Measurements from ENCODE around the gene ALDH3B1. TPM values are rescaled to one million over a fixed set of nuclear protein-coding genes. Genes with fewer than 3 reads are reported as not detected.

Gene ALDH3B1
- total RNA-seq, 1 donor from 2014 or later: 25.4 TPM

DNA sequence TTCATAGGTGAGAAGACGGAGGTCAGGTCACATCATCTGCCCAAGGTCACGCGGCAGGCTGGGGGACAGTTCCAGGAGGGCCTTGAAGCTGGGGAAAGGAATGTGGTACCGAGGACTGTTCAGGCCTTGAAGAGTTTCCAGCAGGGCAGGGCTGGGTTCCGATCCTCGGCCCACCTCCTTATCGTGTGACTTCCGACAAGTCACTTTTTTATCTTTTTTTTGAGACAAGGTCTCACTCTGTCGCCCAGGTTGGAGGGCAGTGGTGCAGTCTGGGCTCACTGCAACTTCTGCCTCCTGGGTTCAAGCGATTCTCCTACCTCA lies 21.0 kb downstream of the ALDH3B1 start:
- no peak for DNase-seq (ENCODE audit: low spot score)

DNA sequence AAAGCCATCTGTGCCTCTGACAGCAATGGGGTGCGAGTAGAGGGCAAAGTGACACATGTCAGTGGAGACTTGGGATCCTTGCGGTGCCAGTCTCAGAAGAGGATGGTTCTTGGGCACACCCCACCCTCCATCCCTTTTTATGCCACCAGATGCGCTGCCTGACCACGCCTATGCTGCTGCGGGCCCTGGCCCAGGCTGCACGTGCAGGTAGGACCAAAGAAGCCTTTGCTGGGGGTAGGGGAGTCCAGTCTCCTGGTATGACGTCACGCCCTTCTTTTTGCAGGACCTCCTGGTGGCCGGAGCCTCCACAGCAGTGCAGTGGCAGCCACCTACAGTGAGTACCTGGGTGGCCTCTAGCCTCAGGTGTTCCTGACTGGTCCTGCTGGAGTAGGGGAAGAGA lies 21.9 kb downstream of the ALDH3B1 start:
- DNase-seq (ENCODE audit: low spot score): no peak

DNA sequence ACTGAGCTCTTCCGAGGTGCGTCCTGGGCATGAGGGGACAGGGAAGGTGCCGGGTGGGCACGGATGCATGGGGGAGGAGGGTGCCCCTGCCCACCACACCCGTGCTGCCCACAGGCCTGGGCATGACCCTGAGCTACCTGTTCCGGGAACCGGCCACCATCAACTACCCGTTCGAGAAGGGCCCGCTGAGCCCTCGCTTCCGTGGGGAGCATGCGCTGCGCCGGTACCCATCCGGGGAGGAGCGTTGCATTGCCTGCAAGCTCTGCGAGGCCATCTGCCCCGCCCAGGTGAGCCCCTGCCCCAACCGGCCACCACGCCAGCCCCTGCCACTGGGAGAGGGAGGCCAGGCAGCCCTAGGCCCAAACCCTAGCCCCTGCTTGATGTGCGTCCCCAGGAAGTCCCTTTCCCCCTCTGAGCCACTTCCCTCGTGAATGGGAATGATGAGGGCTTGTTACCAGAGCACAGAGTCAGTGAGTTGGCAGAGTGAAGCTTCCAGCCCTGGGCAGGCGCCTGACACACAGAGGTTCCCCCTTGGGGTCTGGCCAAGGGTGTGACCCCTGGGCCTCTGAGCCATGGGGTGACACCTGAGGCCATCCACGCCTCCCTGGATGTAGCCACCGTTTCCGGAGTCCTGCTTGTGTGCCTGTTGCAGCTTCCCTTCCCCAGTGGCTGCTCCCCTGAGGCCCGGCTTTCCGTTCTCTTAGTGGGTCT lies 23.0 kb downstream of the ALDH3B1 start:
- no peak for DNase-seq (ENCODE audit: low spot score)

DNA sequence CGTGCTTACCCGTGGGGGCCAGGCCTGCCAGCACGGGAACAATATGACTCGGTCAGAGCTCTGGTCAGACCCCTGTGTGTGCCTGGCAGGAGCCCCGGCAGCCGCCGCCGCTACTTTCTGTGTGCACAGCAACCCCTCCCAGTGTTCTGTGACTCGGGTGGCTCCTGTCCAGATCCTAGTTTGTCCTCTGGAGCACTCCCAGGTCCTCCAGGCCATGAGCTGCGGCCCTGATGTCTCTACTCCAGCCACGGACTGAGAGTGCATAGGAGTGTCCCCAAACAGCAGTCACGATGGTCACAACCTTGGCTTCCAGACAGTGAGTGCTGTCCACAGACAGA lies 23.6 kb downstream of the ALDH3B1 start:
- no peak for DNase-seq (ENCODE audit: low spot score)

DNA sequence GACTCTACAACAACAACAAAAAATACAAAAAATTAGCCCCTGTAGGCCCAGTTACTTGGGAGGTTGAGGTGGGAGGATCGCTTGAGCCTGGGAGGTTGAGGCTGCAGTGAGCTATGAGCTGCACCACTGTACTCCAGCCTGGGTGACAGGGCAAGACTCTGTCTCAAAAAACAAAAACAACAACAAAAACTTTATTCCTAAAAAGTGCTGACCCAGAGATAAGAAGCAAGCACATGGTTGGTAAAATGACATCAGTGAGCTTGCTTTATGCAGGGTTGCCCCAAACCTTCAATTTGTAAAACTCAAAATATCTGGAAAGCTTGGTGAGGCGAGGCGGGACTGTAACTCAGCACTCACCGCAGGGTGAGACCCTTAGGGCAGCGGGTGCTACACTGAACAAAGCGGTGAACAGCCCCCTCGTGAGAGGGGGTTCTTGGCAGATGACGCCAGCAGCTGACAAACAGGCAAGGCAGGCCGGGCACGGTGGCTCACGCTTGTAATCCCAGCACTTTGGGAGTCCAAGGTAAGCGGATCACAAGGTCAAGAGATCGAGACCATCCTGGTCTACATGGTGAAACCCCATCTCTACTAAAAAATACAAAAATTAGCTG lies 25.2 kb downstream of the ALDH3B1 start:
- DNase-seq (ENCODE audit: low spot score): no peak

DNA sequence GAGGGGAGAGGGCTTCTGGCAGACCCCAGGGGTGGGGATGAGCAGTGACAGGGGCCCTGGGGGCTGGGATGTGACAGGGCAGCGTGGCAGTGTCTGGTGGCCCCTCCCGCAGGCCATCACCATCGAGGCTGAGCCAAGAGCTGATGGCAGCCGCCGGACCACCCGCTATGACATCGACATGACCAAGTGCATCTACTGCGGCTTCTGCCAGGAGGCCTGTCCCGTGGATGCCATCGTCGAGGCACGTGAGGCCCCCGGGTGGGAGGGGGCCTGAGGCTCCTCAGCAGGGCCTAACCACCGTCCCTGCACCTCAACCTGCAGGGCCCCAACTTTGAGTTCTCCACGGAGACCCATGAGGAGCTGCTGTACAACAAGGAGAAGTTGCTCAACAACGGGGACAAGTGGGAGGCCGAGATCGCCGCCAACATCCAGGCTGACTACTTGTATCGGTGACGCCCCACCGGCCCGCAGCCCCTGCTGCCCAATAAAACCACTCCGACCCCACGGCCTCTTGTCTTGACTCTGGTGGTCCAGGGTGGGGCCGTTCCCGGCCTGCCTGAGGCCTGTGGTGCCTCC lies 26.1 kb downstream of the ALDH3B1 start:
- DNase-seq (ENCODE audit: low spot score): no peak

DNA sequence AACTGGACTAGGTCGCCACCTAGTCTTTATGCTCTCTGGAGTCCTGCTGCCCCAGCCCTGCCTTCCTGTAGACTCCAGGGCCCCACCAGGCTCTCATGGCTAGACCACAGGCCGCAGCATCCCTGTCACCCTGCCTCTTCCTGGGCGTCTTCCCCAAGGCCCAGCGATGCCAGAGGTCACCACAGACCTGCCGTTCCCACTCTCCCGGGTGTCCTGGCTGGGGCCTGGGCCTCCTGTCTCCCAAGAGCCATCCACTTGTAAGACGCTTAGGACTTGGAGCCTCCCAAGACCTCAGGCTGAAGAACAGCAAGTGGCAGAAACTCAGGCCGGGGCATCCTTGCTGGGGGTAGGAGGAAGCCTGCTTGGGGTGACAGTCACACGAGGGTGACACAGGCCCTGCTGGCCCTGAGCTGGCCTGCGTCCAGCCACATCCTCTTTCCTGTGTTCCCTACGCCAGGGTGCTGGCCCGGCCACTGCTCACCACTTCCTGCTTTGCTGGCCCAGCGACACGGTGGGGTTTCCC lies 26.7 kb downstream of the ALDH3B1 start:
- DNase-seq (ENCODE audit: low spot score): no peak

DNA sequence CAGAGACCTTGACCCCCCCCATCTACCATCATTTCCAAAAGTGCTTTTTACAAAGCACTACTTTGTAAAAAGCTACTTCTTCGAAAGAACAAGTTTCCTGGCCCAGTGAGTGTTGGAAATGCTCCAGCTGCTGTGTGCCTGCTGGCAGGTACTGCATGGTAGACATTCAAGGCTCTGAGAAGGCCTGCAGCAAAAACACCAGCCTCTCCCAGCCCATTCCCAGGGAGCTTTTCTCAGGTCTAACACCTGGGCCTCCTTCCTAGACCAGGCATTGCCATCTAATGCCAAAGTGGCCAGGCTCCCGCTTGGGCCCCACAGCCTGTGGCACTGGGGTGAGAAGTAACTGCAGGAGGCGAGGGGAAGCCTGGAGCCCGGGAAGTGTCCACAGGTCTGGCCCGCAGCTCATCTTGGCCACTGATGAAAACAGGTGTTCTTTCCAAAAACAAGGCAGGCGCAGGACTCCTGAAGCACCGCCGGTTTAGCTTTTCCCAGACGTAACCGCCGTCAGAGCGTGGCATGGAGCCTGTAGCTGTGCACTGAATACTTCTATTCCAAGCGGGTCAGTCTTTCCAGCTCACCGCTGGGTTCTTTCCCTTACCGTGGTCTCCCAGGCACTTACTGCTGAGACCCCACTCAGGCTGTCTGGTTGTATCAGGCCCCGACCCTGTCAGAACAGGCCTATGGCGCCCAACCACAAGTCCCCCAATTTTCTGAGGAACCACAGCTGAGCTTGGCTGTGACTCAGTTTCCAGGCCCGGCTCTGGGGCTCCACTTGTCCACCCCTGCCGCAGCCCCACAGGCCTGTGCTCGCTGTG lies 27.5 kb downstream of the ALDH3B1 start:
- no peak for DNase-seq (ENCODE audit: low spot score)

DNA sequence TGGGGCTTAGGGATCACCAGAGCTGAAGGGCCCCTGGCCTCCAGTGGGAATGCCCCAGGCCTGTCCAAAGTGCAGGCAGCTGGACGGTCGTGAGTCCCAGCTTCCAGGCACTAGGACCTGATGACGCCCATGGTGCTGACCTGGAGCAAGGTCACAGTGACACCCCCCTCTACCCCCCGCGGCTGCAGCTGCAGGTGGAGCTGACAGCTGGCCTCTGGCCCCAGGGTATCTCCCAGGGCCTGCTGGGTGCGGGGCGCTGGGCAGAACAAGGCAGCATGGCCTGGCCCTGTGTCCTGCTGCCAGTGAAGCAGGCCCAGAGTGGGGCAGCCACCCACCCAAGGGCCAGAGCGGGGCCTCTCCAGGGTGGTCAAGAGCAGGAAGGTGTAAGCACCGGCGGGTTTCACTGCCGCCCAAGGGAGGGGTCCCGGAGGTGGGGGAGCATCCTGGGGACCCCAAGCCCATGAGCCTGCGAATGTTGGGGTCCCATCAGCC lies 28.1 kb downstream of the ALDH3B1 start:
- DNase-seq (ENCODE audit: low spot score): no peak

DNA sequence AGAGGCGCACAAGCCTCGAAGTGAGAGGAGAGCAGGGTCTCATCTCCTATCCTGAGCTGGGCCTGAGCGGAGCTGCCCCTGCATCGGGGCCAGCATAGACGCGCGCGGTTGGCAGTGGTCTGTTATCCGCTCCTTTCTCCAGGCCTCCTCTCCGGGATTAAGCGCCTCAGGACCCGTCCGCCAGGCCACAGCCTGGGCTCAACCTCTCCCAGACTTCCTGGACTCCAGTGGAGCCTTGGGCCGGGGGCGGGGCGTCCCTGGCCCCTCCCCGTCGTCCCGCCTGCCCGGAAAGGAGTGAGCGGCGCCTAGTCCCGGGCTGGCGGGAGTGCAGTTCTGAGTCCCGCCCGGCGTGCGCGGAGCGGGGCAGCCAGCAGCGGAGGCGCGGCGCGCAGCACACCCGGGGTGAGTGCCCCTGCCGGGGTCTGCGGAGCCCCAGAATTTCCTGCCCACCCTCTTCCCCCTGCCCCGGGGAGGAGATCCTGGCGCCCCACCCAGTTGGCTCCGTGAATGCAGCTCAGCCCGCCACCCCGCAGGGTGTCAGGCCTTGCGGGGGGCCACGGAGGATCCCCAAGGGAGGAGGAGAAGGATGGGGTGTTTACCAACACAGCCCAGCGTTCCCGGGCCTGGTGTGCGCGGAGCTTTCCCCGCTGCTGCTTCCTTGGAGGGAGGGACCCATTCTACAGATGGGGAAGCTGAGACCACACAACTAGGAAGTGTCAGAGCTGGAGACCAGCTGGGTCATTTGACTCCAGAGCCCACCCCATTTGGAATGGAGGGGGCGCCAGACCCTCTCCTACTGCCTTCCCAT lies 28.8 kb downstream of the ALDH3B1 start, which contains the start of gene TCIRG1:
Gene TCIRG1 (plus strand): TSS at position 308 of the 808 bp plus-strand sequence. CDS start 2,247 bp downstream, outside the sequence.
- DNase-seq (ENCODE audit: low spot score): peak; percentile 91

DNA sequence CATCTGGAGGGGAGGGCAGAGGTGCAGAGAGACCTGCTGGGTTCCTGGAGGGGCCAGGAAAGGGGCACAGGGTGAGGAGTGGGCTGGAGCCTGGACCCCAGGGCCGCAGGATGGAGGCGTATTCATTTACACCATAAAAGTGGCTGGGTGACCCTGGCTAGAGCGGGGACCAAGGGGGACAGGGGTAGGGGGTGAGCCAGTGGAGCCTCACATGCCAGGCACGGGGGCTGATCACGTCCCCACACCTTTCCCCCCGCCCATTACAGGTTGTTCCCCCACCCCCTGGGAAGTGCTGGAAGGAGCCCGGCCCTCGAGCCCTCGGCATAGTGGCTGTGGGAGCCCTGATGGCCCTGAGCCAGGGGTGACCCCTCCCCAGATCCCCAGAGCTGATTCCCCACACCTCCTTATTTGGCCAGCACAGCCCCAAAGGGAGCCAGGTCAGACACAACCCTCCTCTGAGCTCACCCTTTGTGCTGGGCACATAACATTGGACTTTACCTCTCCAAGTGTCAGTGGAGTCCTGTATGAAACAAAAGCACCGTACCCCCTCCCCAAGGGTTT lies 29.5 kb downstream of the ALDH3B1 start:
- DNase-seq (ENCODE audit: low spot score): peak; percentile 57

DNA sequence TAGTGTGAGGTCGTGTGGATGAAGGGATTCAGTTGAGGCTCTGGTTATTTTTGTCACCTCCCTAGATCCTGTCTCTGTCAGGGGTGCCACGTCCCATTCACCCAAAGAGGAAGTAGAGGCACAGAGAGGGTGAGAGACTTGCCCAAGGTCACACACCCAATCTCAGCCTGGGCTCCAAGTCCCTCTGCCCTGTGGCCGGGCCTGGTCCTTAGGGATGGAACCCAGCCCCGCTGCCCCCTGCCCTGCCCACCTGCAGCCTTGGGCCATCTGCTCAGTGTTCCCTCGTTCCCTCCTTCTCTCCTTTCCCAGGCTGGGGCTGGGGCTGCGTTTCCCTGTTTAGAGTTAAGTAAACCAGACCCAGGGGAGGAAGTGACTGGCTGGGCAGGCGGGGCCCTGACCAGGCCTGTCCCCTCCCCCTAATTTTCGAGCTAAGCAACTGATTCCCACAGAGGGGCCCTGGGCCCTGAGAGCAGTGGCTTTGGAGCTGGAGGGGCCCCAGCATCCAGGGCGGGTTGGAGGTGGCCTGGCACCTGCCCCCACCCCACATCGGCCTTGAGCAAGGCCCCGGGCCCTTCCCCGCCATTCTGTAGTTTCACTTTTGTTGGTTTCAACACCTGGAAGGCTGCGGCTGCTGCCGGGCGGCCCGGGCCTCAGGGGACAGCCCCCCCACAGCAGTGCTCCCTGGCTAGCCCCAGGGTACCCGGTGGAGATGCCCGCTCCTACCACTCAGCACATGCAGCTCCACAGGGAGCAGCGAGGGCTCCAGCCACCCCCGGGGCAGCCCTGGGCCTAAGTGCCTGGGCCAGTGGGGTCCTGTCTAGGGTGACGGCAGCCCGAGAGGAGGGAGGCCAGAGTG lies 30.2 kb downstream of the ALDH3B1 start:
- DNase-seq (ENCODE audit: low spot score): peak; percentile 80

DNA sequence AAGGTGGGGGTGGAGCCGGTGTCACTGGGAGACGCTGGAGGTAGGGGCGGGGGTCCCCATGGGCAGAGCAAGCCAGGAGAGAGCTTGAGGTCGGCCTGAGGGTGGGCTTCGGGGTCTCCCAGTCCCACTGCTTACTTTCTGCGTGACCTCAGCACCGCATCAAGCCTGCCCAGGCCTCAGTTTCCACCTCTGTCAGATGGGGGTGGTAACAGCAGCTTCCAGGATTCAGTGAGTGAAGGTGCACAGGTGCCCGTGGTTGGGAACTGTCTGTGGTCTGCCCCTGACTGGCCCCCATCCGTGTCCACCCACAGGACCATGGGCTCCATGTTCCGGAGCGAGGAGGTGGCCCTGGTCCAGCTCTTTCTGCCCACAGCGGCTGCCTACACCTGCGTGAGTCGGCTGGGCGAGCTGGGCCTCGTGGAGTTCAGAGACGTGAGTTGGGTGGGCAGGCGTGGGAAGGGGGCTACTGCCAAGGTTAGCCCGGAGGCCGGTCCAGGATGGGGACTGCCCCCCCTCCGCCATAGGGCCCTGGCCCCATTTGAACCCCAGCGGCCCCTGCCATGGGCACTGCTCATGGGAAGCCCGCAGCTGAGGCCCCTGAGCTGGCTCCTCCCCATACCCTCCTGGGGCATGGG lies 30.9 kb downstream of the ALDH3B1 start:
- peak; percentile 49 for DNase-seq (ENCODE audit: low spot score)

DNA sequence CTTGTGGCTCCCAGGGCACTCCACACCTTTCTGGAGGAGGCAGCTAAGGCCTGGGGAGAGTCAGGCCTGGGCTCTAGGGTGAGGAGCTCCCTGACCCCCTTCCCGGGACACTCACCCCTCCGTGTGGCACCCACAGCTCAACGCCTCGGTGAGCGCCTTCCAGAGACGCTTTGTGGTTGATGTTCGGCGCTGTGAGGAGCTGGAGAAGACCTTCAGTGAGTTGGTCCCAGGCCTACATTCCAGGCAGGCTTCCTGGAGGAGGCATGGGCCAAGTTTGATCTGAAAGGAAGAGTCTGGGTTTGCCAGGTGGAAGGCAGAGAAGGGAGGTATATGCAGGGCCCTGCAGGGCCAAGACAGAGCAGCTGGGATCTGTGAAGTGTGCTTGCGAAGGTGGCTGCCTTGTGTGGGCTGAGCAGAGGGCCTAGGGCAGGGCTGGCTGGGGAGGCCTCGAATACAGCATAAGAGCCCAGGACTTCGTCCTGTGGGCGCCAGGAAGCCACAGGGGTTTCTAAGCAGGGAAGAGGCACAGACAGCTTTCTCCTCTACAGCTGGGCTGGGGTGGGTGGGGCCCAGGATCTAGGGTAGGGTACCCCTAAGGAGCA lies 31.6 kb downstream of the ALDH3B1 start:
- no peak for DNase-seq (ENCODE audit: low spot score)

DNA sequence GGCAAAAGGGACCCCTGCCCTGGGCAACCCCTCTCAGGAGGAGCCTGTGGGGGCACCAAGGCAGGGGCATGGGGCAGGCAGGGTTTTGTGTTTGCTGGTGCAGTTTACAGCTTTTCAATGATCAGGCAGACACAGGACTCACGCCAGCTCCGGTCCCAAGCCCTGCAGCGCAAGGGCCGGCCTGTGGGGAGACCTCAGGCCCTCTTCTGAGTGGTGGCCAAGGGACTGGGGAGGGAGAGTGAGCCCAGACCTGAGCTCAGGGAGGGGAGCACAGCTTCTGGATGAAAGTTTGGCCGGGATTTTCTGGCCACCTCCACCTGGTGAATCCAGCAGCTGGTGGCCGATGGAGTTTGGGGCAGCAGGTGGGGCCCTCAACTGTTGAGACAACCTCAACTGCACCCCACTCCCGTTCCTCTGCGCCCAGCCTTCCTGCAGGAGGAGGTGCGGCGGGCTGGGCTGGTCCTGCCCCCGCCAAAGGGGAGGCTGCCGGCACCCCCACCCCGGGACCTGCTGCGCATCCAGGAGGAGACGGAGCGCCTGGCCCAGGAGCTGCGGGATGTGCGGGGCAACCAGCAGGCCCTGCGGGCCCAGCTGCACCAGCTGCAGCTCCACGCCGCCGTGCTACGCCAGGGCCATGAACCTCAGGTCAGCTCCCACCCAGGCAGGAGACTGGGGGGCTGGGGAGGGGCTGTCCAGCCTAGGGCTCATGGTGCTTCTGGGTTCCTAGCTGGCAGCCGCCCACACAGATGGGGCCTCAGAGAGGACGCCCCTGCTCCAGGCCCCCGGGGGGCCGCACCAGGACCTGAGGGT lies 32.3 kb downstream of the ALDH3B1 start:
- no peak for DNase-seq (ENCODE audit: low spot score)

DNA sequence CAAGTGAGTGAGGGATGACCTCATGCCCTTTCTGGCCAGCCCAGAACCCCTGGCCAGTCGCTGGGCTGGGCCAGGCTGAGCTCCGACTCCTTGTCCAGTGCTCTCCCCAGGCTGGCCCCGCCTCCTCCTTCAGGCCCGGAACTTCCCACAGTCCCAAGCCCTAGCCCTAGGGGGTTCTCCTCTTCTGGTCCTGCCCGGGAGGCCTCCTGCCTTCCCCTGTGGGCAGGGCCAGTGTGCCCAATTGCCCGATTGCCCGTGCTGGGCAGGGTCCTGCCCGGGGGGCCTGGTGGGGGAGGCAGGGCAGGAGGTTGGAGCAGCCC lies 32.9 kb downstream of the ALDH3B1 start:
- peak; percentile 41 for DNase-seq (ENCODE audit: low spot score)

DNA sequence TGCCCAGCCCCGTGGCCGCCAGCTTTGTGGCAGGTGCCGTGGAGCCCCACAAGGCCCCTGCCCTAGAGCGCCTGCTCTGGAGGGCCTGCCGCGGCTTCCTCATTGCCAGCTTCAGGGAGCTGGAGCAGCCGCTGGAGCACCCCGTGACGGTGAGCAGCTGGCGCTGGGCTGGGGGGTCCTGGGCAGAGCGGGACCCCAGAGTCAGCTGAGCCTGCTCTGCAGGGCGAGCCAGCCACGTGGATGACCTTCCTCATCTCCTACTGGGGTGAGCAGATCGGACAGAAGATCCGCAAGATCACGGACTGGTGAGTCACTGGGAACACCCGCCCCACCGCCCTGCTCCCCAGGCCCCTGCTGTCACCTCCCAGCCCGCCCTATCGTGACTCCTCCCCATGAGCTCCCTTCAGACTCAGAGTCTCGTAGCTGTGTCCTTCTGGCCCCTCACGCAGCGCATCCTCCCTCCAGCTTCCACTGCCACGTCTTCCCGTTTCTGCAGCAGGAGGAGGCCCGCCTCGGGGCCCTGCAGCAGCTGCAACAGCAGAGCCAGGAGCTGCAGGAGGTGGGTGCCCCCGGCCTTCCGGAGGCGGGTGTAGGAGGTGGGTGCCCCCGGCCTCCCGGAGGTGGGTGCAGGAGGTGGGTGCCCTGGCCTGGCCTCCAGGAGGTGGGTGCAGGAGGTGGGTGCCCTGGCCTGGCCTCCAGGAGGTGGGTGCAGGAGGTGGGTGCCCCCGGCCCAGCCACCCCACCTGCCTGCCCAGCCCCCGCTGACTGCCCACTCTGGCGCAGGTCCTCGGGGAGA lies 33.4 kb downstream of the ALDH3B1 start:
- peak; percentile 75 for DNase-seq (ENCODE audit: low spot score)
